ENCODE data around the gene MFRP.

MFRP gene

DNA sequence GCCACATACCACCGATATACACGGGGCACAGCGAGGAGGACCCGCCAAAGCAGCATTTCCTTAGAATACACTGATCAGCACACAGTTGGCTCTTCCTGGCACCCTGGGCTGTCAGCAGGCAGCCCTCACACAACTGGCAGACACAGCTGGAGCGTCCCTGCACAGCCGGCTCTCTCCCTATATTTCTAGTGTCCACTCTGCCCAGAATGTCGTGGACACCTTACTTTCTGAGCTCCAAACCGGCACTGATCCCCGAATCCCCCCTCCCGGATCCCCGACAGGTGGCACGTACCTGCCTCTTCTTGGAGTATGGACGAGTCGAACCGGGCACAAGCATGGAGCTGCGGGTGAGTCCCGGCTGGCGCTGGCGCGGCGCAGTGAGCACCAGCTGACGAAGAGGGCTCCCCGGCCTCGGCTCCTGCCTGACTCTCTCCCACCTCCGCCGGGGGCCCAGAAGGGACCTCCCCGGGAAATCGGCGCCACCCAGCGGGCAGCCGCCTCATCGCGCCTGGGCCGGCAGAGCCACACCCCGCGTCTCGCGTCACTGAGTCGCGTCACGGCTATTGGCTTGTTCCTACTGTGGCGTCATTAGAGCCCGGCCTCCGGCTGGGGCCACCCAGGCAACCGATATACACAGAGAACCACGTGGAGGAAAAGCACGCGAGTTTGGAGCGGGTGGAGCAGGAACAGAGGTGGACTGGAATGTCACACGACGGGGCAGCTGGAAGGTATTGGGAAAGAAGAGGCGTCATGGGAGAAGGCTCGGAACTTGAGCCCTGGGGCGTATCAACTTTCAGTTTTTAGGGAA is 34.9 kb upstream of the MFRP start, which contains the start of gene USP2:
USP2 (minus strand) TSS at position 510 of the 808 bp plus-strand sequence. CDS start 8,210 bp downstream, outside the sequence.
- DNase-seq (ENCODE audit: low read depth, low spot score): peak; percentile 94
- in situ Hi-C loops (cut with HindIII; ENCODE audit: low sequenced_read_pairs): no loop called here
- TF ChIP-seq, protein P1, sequence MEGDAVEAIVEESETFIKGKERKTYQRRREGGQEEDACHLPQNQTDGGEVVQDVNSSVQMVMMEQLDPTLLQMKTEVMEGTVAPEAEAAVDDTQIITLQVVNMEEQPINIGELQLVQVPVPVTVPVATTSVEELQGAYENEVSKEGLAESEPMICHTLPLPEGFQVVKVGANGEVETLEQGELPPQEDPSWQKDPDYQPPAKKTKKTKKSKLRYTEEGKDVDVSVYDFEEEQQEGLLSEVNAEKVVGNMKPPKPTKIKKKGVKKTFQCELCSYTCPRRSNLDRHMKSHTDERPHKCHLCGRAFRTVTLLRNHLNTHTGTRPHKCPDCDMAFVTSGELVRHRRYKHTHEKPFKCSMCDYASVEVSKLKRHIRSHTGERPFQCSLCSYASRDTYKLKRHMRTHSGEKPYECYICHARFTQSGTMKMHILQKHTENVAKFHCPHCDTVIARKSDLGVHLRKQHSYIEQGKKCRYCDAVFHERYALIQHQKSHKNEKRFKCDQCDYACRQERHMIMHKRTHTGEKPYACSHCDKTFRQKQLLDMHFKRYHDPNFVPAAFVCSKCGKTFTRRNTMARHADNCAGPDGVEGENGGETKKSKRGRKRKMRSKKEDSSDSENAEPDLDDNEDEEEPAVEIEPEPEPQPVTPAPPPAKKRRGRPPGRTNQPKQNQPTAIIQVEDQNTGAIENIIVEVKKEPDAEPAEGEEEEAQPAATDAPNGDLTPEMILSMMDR (IDR thresholded peaks at IDR 0.05; ENCODE audit: low read depth, low read length): peak; percentile 81
- peak within 1 kb of the TSS; percentile 51 for H3K4me3 ChIP-seq (ENCODE audit: low read depth, low read length)

DNA sequence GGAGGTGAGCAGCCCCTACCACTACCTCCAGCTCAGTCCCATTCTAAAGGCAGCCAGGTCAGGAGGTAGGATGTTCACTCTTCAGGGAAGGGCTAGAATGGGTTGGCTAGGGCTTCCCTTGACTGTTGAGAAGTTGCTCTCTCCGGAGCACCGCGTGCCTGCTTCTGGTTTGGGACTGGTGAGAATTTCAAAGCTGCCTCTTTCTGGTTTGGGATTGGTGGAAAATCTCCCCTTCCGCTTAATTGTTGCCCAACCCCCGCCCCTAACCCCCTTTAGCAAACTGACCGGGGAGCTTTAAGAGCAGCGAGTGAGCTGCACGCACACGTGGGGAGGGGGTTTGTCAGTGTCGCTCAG is 34.3 kb upstream of the MFRP start:
- no peak for DNase-seq (ENCODE audit: low read depth, low spot score)
- peak overlapping the region; percentile 51 for H3K4me3 ChIP-seq (ENCODE audit: low read depth, low read length)
- TF ChIP-seq, protein P1 (IDR thresholded peaks at IDR 0.05; ENCODE audit: low read depth, low read length): no peak
- in situ Hi-C loops (cut with HindIII; ENCODE audit: low sequenced_read_pairs): no loop called here

- DNase-seq (ENCODE audit: low read depth, low spot score): no peak
- in situ Hi-C loops (cut with HindIII; ENCODE audit: low sequenced_read_pairs): no loop called here
- TF ChIP-seq, protein P1 (IDR thresholded peaks at IDR 0.05; ENCODE audit: low read depth, low read length): no peak
- no peak overlapping the region for H3K4me3 ChIP-seq (ENCODE audit: low read depth, low read length)
Observed at GRCh38 chr11:119380160-119380826, 33.8 kb upstream of the MFRP start.

- H3K4me3 ChIP-seq (ENCODE audit: low read depth, low read length): no peak overlapping the region
- TF ChIP-seq, protein P1 (IDR thresholded peaks at IDR 0.05; ENCODE audit: low read depth, low read length): no peak
- in situ Hi-C loops (cut with HindIII; ENCODE audit: low sequenced_read_pairs): no loop called here
- DNase-seq (ENCODE audit: low read depth, low spot score): no peak
Observed at GRCh38 chr11:119378851-119379465, 32.5 kb upstream of the MFRP start.

DNA sequence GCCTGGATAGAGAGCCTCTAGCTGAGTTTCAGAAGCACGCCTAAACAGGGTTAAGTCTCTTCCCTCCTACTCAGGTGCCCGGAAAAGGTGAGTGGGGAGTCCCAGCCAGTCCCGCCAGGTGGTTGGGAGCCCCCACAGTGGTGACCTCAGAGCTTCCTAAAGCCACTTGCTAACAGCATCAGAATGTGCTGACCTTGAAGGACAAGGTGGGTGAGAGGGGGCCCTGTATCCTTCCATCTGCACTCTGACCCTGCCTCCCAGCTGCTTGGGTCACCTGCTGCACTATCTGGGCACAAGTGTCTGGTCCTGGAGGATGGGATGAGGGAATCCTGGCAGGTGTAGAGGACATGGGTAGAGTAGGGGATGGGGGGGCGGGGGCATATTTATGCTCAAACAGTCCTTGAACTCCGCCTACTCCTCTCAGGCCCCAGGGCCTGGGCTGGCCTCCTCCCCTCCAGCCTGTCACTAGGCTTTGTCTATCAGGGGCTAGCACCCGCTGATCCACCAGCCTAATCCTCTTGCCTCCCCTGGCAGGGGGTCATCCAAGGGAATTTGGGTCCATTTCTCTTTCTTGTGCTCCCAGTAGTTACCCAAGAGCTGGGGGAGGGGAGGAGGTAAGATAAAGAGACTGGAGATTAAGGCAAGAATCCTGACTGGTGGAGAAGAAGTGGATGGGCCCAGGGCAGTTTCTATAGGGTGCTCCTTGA is 31.6 kb upstream of the MFRP start:
- in situ Hi-C loops (cut with HindIII; ENCODE audit: low sequenced_read_pairs): no loop called here
- no peak overlapping the region for H3K4me3 ChIP-seq (ENCODE audit: low read depth, low read length)
- TF ChIP-seq, protein P1 (IDR thresholded peaks at IDR 0.05; ENCODE audit: low read depth, low read length): no peak
- DNase-seq (ENCODE audit: low read depth, low spot score): no peak
